Loucy (cell line): ENCODE measurements around the gene TXNL4B.

Experiments
- H2AFZ ChIP-seq: fragments of 200-600 bp; sonication (generic); 2 replicates; pipeline ENCODE4 v1.6.0; 2016; ENCODE audit warnings: antibody characterized with exemption, mild to moderate bottlenecking, low read length, moderate library complexity
- H3F3A ChIP-seq: fragments of 200-600 bp; 2 replicates; pipeline ENCODE4 v1.6.0; 2016; ENCODE audit warnings: antibody characterized with exemption, low read depth, mild to moderate bottlenecking
- H3K27me3 ChIP-seq: fragments of 200-600 bp; sonication (generic); 2 replicates; pipeline ENCODE4 v1.6.1; 2014; ENCODE audit warnings: low read length, mild to moderate bottlenecking; ENCODE audit not compliant: insufficient read depth, poor library complexity, severe bottlenecking
- H3K36me3 ChIP-seq: fragments of 200-600 bp; sonication (generic); 2 replicates; pipeline ENCODE4 v1.6.1; 2016; ENCODE audit warnings: low read length; ENCODE audit not compliant: insufficient read depth
- H3K4me1 ChIP-seq: fragments of 200-600 bp; sonication (generic); 2 replicates; pipeline ENCODE4 v1.5.1; 2014; ENCODE audit warnings: low read length, mild to moderate bottlenecking; ENCODE audit not compliant: insufficient read depth, poor library complexity, severe bottlenecking
- H3K4me2 ChIP-seq: fragments of 200-600 bp; sonication (generic); 2 replicates; pipeline ENCODE4 v1.6.0; 2014; ENCODE audit warnings: antibody characterized with exemption, low read length, low read depth, mild to moderate bottlenecking; ENCODE audit not compliant: poor library complexity, severe bottlenecking
- H3K4me3 ChIP-seq: fragments of 200-600 bp; sonication (generic); 2 replicates; pipeline ENCODE4 v1.5.1; 2014; ENCODE audit warnings: low read length, mild to moderate bottlenecking, mixed read lengths; ENCODE audit not compliant: poor library complexity, severe bottlenecking
- H3K79me2 ChIP-seq: fragments of 200-600 bp; sonication (generic); 2 replicates; pipeline ENCODE4 v1.6.1; 2014; ENCODE audit warnings: low read length; ENCODE audit not compliant: insufficient read depth
- H3K9ac ChIP-seq: fragments of 200-600 bp; sonication (generic); 2 replicates; pipeline ENCODE4 v1.6.0; 2014; ENCODE audit warnings: mild to moderate bottlenecking, low read depth, low read length, moderate library complexity; ENCODE audit not compliant: poor library complexity, severe bottlenecking
- H3K9me2 ChIP-seq: fragments of 200-600 bp; sonication (generic); replicated peaks from 2 replicates; pipeline ENCODE4 v1.6.1; 2016; ENCODE audit warnings: low read depth, low read length, mixed read lengths
- H3K9me3 ChIP-seq: fragments of 200-600 bp; sonication (generic); 2 replicates; pipeline ENCODE4 v1.6.1; 2014; ENCODE audit warnings: mild to moderate bottlenecking, antibody characterized with exemption, low read length, low read depth; ENCODE audit not compliant: insufficient read depth
- H4K20me1 ChIP-seq: fragments of 200-600 bp; sonication (generic); 2 replicates; pipeline ENCODE4 v1.6.0; 2014; ENCODE audit warnings: antibody characterized with exemption, low read length, mild to moderate bottlenecking; ENCODE audit not compliant: insufficient read depth, poor library complexity, severe bottlenecking
- EZH2phosphoT487 ChIP-seq: fragments of 200-600 bp; IDR thresholded peaks from 2 replicates; pipeline ENCODE4 v1.6.1; 2018; ENCODE audit warnings: antibody characterized with exemption, mild to moderate bottlenecking, moderate library complexity, borderline replicate concordance
- TF ChIP-seq, protein P1 (sequence below): fragments of 200-600 bp; sonication (generic); conservative IDR thresholded peaks from 2 replicates; pipeline ENCODE4 v1.5.1; 2014; ENCODE audit warnings: mild to moderate bottlenecking, antibody characterized with exemption, low read length

Gene TXNL4B

DNA sequence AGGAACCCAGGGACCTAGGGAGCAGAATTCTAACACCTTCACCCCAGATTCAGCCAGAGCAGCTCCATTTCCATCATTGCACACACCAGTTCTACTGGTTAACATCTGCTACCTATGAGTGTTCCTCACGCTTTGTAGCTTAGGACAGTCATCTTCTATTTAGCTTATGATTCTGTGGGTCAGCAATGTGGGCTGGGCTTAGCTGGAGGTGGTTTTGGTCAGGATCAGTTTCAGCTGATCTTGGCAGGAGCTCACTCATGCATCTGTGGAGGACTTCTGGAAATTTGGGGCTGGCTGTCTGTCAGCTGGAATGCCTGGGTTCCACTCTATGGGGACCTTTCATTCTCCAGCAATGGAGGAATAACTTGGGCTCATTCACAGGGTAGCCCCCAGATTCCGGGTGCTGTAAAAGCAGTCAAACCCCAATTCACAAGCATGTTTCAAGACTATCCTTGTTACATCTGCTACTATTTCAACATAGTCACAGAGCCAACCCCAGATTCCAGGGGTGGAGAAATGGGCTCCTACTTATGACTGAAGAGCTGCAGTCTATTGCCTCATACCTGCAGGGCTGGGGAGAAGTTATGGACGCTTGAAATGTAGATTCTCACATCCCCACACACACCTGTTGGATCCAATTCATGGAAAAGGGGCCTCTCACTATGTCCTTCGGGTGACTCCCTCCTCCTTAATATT lies 42.5 kb downstream of the TXNL4B start:
- no peaks in the 10 kb centered on the region for H4K20me1 ChIP-seq
- no peaks in the 10 kb centered on the region for H3F3A ChIP-seq
- no peaks in the 10 kb centered on the region for H3K27me3 ChIP-seq
- no peak overlapping the region for H3K4me2 ChIP-seq
- H3K4me3 ChIP-seq = no peak overlapping the region
- no peaks in the 10 kb centered on the region for H3K9me3 ChIP-seq
- H3K9ac ChIP-seq = no peak overlapping the region
- no peaks in the 10 kb centered on the region for H3K36me3 ChIP-seq
- no peaks in the 10 kb centered on the region for H3K9me2 ChIP-seq
- no peaks in the 10 kb centered on the region for H3K79me2 ChIP-seq
- no peak overlapping the region for H2AFZ ChIP-seq
- no peak for TF ChIP-seq EZH2phosphoT487
- TF ChIP-seq, protein P1, sequence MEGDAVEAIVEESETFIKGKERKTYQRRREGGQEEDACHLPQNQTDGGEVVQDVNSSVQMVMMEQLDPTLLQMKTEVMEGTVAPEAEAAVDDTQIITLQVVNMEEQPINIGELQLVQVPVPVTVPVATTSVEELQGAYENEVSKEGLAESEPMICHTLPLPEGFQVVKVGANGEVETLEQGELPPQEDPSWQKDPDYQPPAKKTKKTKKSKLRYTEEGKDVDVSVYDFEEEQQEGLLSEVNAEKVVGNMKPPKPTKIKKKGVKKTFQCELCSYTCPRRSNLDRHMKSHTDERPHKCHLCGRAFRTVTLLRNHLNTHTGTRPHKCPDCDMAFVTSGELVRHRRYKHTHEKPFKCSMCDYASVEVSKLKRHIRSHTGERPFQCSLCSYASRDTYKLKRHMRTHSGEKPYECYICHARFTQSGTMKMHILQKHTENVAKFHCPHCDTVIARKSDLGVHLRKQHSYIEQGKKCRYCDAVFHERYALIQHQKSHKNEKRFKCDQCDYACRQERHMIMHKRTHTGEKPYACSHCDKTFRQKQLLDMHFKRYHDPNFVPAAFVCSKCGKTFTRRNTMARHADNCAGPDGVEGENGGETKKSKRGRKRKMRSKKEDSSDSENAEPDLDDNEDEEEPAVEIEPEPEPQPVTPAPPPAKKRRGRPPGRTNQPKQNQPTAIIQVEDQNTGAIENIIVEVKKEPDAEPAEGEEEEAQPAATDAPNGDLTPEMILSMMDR = no peak
- H3K4me1 ChIP-seq = no peaks in the 10 kb centered on the region

DNA sequence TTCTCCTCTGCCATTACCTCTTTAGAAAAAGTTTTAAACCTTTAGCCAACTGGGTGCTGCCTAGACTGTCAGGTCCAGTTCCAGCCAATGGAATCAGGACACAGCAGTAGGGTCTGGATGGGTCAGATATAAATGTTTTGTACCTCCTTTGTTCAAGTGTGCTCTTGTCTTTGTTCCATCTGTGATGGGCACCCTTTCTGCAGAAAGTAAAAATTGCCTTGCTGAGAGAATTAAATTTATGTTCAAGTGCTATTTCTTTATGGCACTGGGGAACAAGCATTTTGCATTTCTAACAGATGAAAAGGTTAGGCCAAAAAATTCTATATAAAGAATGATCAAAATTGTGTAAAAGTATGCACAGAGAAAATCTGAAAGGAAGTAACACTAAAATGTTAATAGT lies 44.3 kb downstream of the TXNL4B start:
- no peak overlapping the region for H2AFZ ChIP-seq

DNA sequence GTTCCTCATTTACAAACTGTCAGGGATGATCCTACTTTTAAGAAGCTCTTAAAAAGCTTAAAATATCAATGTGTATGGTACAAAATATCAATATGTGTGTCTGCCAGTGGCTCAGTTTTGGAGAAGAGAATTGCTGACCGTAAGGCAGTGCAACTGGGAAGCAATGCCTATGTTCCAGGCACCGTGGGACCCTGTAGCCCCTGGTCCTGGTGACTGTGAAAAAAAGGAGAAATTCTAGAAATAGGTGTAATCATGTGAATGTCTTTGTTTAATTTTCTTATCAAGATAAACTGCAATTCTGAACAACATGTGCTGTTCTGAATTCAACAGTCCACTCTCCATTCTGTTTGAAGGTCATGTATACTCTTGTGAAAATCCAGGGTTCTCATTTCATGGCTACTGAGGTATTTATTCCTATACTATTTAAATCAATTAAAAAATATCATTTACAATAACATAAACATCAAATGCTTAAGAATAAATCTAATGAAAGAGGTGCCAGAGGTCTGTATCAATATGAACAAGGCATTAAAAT lies 48.5 kb downstream of the TXNL4B start:
- H3K36me3 ChIP-seq = no peaks in the 10 kb centered on the region
- H3K9ac ChIP-seq = no peak overlapping the region
- H4K20me1 ChIP-seq = no peaks in the 10 kb centered on the region
- H3K27me3 ChIP-seq = no peaks in the 10 kb centered on the region
- no peak overlapping the region for H3K4me3 ChIP-seq
- no peaks in the 10 kb centered on the region for H3K9me3 ChIP-seq
- H3K4me2 ChIP-seq = no peak overlapping the region
- H3K79me2 ChIP-seq = no peaks in the 10 kb centered on the region
- H2AFZ ChIP-seq = no peak overlapping the region
- no peaks in the 10 kb centered on the region for H3F3A ChIP-seq
- peaks cover 9% of the 10 kb centered on the region for H3K4me1 ChIP-seq
- H3K9me2 ChIP-seq = no peaks in the 10 kb centered on the region
- TF ChIP-seq, protein P1 = no peak
- no peak for TF ChIP-seq EZH2phosphoT487

More for the DNA sequence above, 44.3 kb downstream of the TXNL4B start:
- H3K4me3 ChIP-seq = no peak overlapping the region
- no peaks in the 10 kb centered on the region for H4K20me1 ChIP-seq
- H3K9me2 ChIP-seq = no peaks in the 10 kb centered on the region
- H3K4me1 ChIP-seq = no peaks in the 10 kb centered on the region
- no peak overlapping the region for H3K4me2 ChIP-seq
- no peaks in the 10 kb centered on the region for H3K79me2 ChIP-seq
- no peaks in the 10 kb centered on the region for H3F3A ChIP-seq
- H3K9ac ChIP-seq = no peak overlapping the region
- H3K36me3 ChIP-seq = no peaks in the 10 kb centered on the region
- H3K27me3 ChIP-seq = no peaks in the 10 kb centered on the region
- no peaks in the 10 kb centered on the region for H3K9me3 ChIP-seq
- TF ChIP-seq, protein P1 = no peak
- TF ChIP-seq EZH2phosphoT487 = no peak
